Measurements from ENCODE around the gene DGLUCY.
"Not testable (repeated sequence)": the region's sequence is repeated elsewhere in the genome, so short reads cannot be mapped to it uniquely, and the experiment has no call there.

The DGLUCY gene

GRCh38 chr14:91118511-91119068 is 4.7 kb downstream of the DGLUCY start:
- DNase-seq (ENCODE audit: insufficient read length, low spot score), result no peak
- no peak for FAIRE-seq

GRCh38 chr14:91119556-91120311 is 5.9 kb downstream of the DGLUCY start:
- no peak for DNase-seq (ENCODE audit: insufficient read length, low spot score)
- TF ChIP-seq PAX5 (IDR thresholded peaks at IDR 0.05; ENCODE audit: insufficient read depth, low read length, severe bottlenecking) (no peak), POLR2A (IDR thresholded peaks at IDR 0.05; ENCODE audit: low read depth, low read length) (no peak), TAF1 (IDR thresholded peaks at IDR 0.05; ENCODE audit: low read depth, low read length) (no peak), POLR2AphosphoS5 (IDR thresholded peaks at IDR 0.05; ENCODE audit: low read depth, low read length) (no peak), POU2F2 (IDR thresholded peaks at IDR 0.05; ENCODE audit: low read depth, low read length) (no peak), SPI1 (IDR thresholded peaks at IDR 0.05; ENCODE audit: low read depth, low read length) (no peak)
- FAIRE-seq, result no peak

More at GRCh38 chr14:91118511-91119068, 4.7 kb downstream of the DGLUCY start:
- no peak for TF ChIP-seq PAX5 (IDR thresholded peaks at IDR 0.05; ENCODE audit: insufficient read depth, low read length, severe bottlenecking)
- TF ChIP-seq POU2F2 (IDR thresholded peaks at IDR 0.05; ENCODE audit: low read depth, low read length), result no peak
- no peak for TF ChIP-seq POLR2A (IDR thresholded peaks at IDR 0.05; ENCODE audit: low read depth, low read length)
- no peak for TF ChIP-seq TAF1 (IDR thresholded peaks at IDR 0.05; ENCODE audit: low read depth, low read length)
- TF ChIP-seq SPI1 (IDR thresholded peaks at IDR 0.05; ENCODE audit: low read depth, low read length), result no peak
- no peak for TF ChIP-seq POLR2AphosphoS5 (IDR thresholded peaks at IDR 0.05; ENCODE audit: low read depth, low read length)

- DNase-seq (ENCODE audit: insufficient read length, low spot score) (no peak), FAIRE-seq (no peak)
- TF ChIP-seq PAX5 (IDR thresholded peaks at IDR 0.05; ENCODE audit: insufficient read depth, low read length, severe bottlenecking), result no peak
- no peak for TF ChIP-seq POLR2A (IDR thresholded peaks at IDR 0.05; ENCODE audit: low read depth, low read length)
- no peak for TF ChIP-seq TAF1 (IDR thresholded peaks at IDR 0.05; ENCODE audit: low read depth, low read length)
- TF ChIP-seq SPI1 (IDR thresholded peaks at IDR 0.05; ENCODE audit: low read depth, low read length), result no peak
- no peak for TF ChIP-seq POU2F2 (IDR thresholded peaks at IDR 0.05; ENCODE audit: low read depth, low read length)
- TF ChIP-seq POLR2AphosphoS5 (IDR thresholded peaks at IDR 0.05; ENCODE audit: low read depth, low read length), result no peak
These were observed 9.3 kb downstream of the DGLUCY start for GRCh38 chr14:91123201-91123600.

- not testable (repeated sequence) for FAIRE-seq; DNase-seq (ENCODE audit: insufficient read length, low spot score)
These were observed 10.8 kb downstream of the DGLUCY start for GRCh38 chr14:91124406-91125270.

- FAIRE-seq (no peak), DNase-seq (ENCODE audit: insufficient read length, low spot score) (no peak)
- TF ChIP-seq TAF1 (IDR thresholded peaks at IDR 0.05; ENCODE audit: low read depth, low read length), result no peak
- TF ChIP-seq SPI1 (IDR thresholded peaks at IDR 0.05; ENCODE audit: low read depth, low read length), result peak; percentile 65
These were observed 11.4 kb downstream of the DGLUCY start for GRCh38 chr14:91125271-91125660.

- FAIRE-seq (no peak), DNase-seq (ENCODE audit: insufficient read length, low spot score) (no peak)
- TF ChIP-seq PAX5 (IDR thresholded peaks at IDR 0.05; ENCODE audit: insufficient read depth, low read length, severe bottlenecking) (no peak), POU2F2 (IDR thresholded peaks at IDR 0.05; ENCODE audit: low read depth, low read length) (no peak), SPI1 (IDR thresholded peaks at IDR 0.05; ENCODE audit: low read depth, low read length) (no peak), POLR2AphosphoS5 (IDR thresholded peaks at IDR 0.05; ENCODE audit: low read depth, low read length) (no peak), TAF1 (IDR thresholded peaks at IDR 0.05; ENCODE audit: low read depth, low read length) (no peak), POLR2A (IDR thresholded peaks at IDR 0.05; ENCODE audit: low read depth, low read length) (no peak)
These were observed 11.9 kb downstream of the DGLUCY start for GRCh38 chr14:91125801-91126200.

- no peak for DNase-seq (ENCODE audit: insufficient read length, low spot score)
- TF ChIP-seq POU2F2 (IDR thresholded peaks at IDR 0.05; ENCODE audit: low read depth, low read length), result no peak
- no peak for TF ChIP-seq TAF1 (IDR thresholded peaks at IDR 0.05; ENCODE audit: low read depth, low read length)
- no peak for TF ChIP-seq POLR2AphosphoS5 (IDR thresholded peaks at IDR 0.05; ENCODE audit: low read depth, low read length)
- no peak for TF ChIP-seq POLR2A (IDR thresholded peaks at IDR 0.05; ENCODE audit: low read depth, low read length)
- no peak for TF ChIP-seq SPI1 (IDR thresholded peaks at IDR 0.05; ENCODE audit: low read depth, low read length)
- no peak for TF ChIP-seq PAX5 (IDR thresholded peaks at IDR 0.05; ENCODE audit: insufficient read depth, low read length, severe bottlenecking)
- FAIRE-seq, result no peak
These were observed 12.9 kb downstream of the DGLUCY start for GRCh38 chr14:91126761-91127160.

GRCh38 chr14:91127401-91127801 is 13.5 kb downstream of the DGLUCY start:
- FAIRE-seq (no peak), DNase-seq (ENCODE audit: insufficient read length, low spot score) (no peak)
- TF ChIP-seq POU2F2 (IDR thresholded peaks at IDR 0.05; ENCODE audit: low read depth, low read length), result no peak
- TF ChIP-seq PAX5 (IDR thresholded peaks at IDR 0.05; ENCODE audit: insufficient read depth, low read length, severe bottlenecking), result no peak
- TF ChIP-seq POLR2A (IDR thresholded peaks at IDR 0.05; ENCODE audit: low read depth, low read length), result no peak
- TF ChIP-seq TAF1 (IDR thresholded peaks at IDR 0.05; ENCODE audit: low read depth, low read length), result no peak
- no peak for TF ChIP-seq SPI1 (IDR thresholded peaks at IDR 0.05; ENCODE audit: low read depth, low read length)
- no peak for TF ChIP-seq POLR2AphosphoS5 (IDR thresholded peaks at IDR 0.05; ENCODE audit: low read depth, low read length)

- TF ChIP-seq TAF1 (IDR thresholded peaks at IDR 0.05; ENCODE audit: low read depth, low read length) (no peak), POLR2A (IDR thresholded peaks at IDR 0.05; ENCODE audit: low read depth, low read length) (no peak), POU2F2 (IDR thresholded peaks at IDR 0.05; ENCODE audit: low read depth, low read length) (no peak), POLR2AphosphoS5 (IDR thresholded peaks at IDR 0.05; ENCODE audit: low read depth, low read length) (no peak)
- DNase-seq (ENCODE audit: insufficient read length, low spot score), result no peak
- FAIRE-seq, result no peak
These were observed 14.1 kb downstream of the DGLUCY start for GRCh38 chr14:91127924-91128323.

Measured in GM12891 (cell line).